T47D (cell line): ENCODE data around the gene MEGF11.

ENCODE experiments used
- DNase-seq, 2 experiments: peaks; one replicate each; pipeline versions ENCODE4 v3.0.0 to v3.0.0-alpha.2; 2011 to 2012; ENCODE audit warnings: low read depth in 1 of 2, low spot score in 1 of 2
- JUND ChIP-seq: IDR thresholded peaks from 2 replicates; pipeline ENCODE4 v1.6.1; 2012; ENCODE audit warnings: low read depth
- in situ Hi-C: cut with HindIII; loops from 2 replicates; pipeline ENCODE4 v1.10.0; 2016; ENCODE audit warnings: low sequenced_read_pairs, low pct_unique_long_range_greater_than_20kb

The MEGF11 gene

GRCh38 chr15:66111363-66111762 lies 142.2 kb downstream of the MEGF11 start:
- no peak for DNase-seq
- TF ChIP-seq JUND: no peak
- in situ Hi-C loops: no loop called here

- TF ChIP-seq JUND: no peak
- in situ Hi-C loops: no loop called here
- no peak for DNase-seq
Measured at GRCh38 chr15:66110864-66111263, 142.7 kb downstream of the MEGF11 start.

GRCh38 chr15:66109826-66110225 lies 143.7 kb downstream of the MEGF11 start:
- no peak for DNase-seq
- TF ChIP-seq JUND: no peak
- in situ Hi-C loops: no loop called here

- in situ Hi-C loops: no loop called here
- no peak for DNase-seq
- no peak for TF ChIP-seq JUND
Measured at GRCh38 chr15:66108483-66109265, 144.9 kb downstream of the MEGF11 start.

GRCh38 chr15:66107070-66107469 lies 146.5 kb downstream of the MEGF11 start:
- DNase-seq: no peak
- in situ Hi-C loops: no loop called here
- no peak for TF ChIP-seq JUND

GRCh38 chr15:66105286-66106265 lies 148.0 kb downstream of the MEGF11 start:
- in situ Hi-C loops: no loop called here
- no peak for TF ChIP-seq JUND
- DNase-seq: no peak

GRCh38 chr15:66103293-66103590 lies 150.3 kb downstream of the MEGF11 start:
- DNase-seq: no peak
- no peak for TF ChIP-seq JUND
- in situ Hi-C loops: no loop called here

GRCh38 chr15:66102563-66103292 lies 150.8 kb downstream of the MEGF11 start:
- no peak for TF ChIP-seq JUND
- DNase-seq: no peak
- in situ Hi-C loops: no loop called here

DNA sequence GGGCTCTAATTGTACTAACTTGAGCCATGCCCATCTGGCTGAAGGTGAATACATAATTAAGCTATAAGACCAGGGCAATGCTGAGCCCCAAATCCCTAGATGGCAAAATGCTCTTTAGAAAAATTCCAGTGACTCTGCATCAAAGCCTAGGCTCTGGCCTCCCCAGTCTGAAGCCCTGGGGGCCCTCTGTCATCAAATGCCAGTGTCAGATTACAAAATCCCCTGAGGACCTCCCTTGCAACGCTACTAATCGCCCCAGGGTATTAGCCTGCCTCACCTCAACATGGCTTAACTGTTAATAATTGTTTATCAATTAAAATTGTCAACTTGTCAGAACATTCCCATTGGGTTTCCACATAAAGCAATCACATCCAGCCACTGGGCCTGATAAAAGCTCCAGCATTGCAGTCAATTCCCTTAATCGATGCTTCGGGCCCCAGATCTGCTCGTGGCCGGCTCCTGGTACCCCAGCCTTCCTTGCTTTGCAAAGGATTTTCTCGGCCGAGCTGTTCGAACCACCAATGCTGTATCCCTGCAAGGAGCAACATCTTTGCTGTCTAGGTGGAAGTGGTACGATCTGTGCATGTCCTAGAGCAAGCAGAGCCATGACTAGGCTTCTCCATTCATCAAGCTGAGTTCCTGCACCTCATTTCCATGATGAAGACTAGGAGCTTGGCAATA lies 151.7 kb downstream of the MEGF11 start:
- no peak for DNase-seq
- no peak for TF ChIP-seq JUND
- in situ Hi-C loops: no loop called here

GRCh38 chr15:66100761-66101160 lies 152.8 kb downstream of the MEGF11 start:
- no peak for DNase-seq
- TF ChIP-seq JUND: no peak
- in situ Hi-C loops: no loop called here

GRCh38 chr15:66099950-66100671 lies 153.4 kb downstream of the MEGF11 start:
- in situ Hi-C loops: no loop called here
- TF ChIP-seq JUND: no peak
- DNase-seq: no peak

DNA sequence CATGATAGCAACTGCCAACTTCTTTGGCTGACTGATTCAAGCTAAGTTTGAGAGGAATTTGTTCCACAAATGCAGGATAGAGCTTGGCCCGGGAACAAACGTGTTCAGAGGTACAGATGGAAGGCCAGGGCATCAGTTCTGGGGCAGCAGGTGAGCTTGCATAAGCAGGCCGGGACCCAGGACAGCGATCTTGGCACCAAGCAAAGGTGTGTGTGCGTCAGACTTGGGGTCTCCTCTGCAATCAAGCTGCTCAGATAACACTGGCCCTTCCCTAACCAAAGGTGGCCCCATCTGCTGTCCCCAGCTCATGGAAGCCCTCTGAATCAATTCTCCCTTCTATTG lies 155.6 kb downstream of the MEGF11 start:
- in situ Hi-C loops: no loop called here
- no peak for DNase-seq
- no peak for TF ChIP-seq JUND
